H9 (cell line): ENCODE measurements around the gene CCL3. TPM values are rescaled to one million over a fixed set of nuclear protein-coding genes. Genes with fewer than 3 reads are reported as not detected.

Experiments used
- DNase-seq: peaks from one replicate; pipeline ENCODE4 v3.0.0-alpha.2; 2017
- H2AFZ ChIP-seq: one replicate; pipeline ENCODE4 v1.6.1; 2013; ENCODE audit warnings: mild to moderate bottlenecking, low read length, control low read depth, moderate library complexity
- H2AK5ac ChIP-seq: 2 replicates; pipeline ENCODE4 v1.6.1; 2013; ENCODE audit warnings: low read length, control low read depth, mixed read lengths; ENCODE audit not compliant: insufficient read length
- H2BK120ac ChIP-seq: one replicate; pipeline ENCODE4 v1.6.1; 2013; ENCODE audit warnings: low read depth, mild to moderate bottlenecking, low read length, control low read depth, inconsistent platforms; ENCODE audit not compliant: poor library complexity, severe bottlenecking
- H2BK12ac ChIP-seq: 2 replicates; pipeline ENCODE4 v1.6.1; 2013; ENCODE audit warnings: low read length, control low read depth, mixed read lengths, low read depth; ENCODE audit not compliant: insufficient read length
- H2BK15ac ChIP-seq: 2 replicates; pipeline ENCODE4 v1.6.1; 2013; ENCODE audit warnings: low read depth, low read length, control low read depth
- H2BK20ac ChIP-seq: one replicate; pipeline ENCODE4 v1.6.1; 2013; ENCODE audit warnings: low read depth, mild to moderate bottlenecking, low read length, control low read depth, inconsistent platforms; ENCODE audit not compliant: poor library complexity, severe bottlenecking
- H2BK5ac ChIP-seq: 2 replicates; pipeline ENCODE4 v1.6.1; 2013; ENCODE audit warnings: low read length, control low read depth, mixed read lengths; ENCODE audit not compliant: insufficient read length
- H3K14ac ChIP-seq: 2 replicates; pipeline ENCODE4 v1.6.1; 2013; ENCODE audit warnings: low read length, control low read depth; ENCODE audit not compliant: insufficient read depth
- H3K18ac ChIP-seq: 2 replicates; pipeline ENCODE4 v1.6.1; 2013; ENCODE audit warnings: low read depth, mild to moderate bottlenecking, mixed read lengths, low read length, control low read depth; ENCODE audit not compliant: insufficient read length
- H3K23ac ChIP-seq: 2 replicates; pipeline ENCODE4 v1.6.1; 2013; ENCODE audit warnings: low read length, control low read depth, mixed read lengths, low read depth; ENCODE audit not compliant: insufficient read length
- H3K23me2 ChIP-seq: 2 replicates; pipeline ENCODE4 v1.6.1; 2013; ENCODE audit warnings: low read depth, mild to moderate bottlenecking, mixed read lengths, low read length, control low read depth; ENCODE audit not compliant: insufficient read length, poor library complexity, severe bottlenecking
- H3K27ac ChIP-seq: 2 replicates; pipeline ENCODE4 v1.5.1; 2013; ENCODE audit warnings: low read length, control low read depth, mixed read lengths, low read depth; ENCODE audit not compliant: insufficient read length
- H3K27me3 ChIP-seq: 2 replicates; pipeline ENCODE4 v1.6.1; 2013; ENCODE audit warnings: low read length, control low read depth, inconsistent platforms; ENCODE audit not compliant: insufficient read depth
- H3K4ac ChIP-seq: 2 replicates; pipeline ENCODE4 v1.6.1; 2013; ENCODE audit warnings: low read depth, mild to moderate bottlenecking, control low read depth, inconsistent platforms, low read length, moderate library complexity
- H3K4me1 ChIP-seq: 2 replicates; pipeline ENCODE4 v1.6.1; 2013; ENCODE audit warnings: low read length, control low read depth, inconsistent platforms; ENCODE audit not compliant: insufficient read depth
- H3K4me2 ChIP-seq: 2 replicates; pipeline ENCODE4 v1.6.1; 2013; ENCODE audit warnings: low read length, control low read depth, mixed read lengths; ENCODE audit not compliant: insufficient read length, insufficient read depth
- H3K56ac ChIP-seq: 2 replicates; pipeline ENCODE4 v1.6.1; 2013; ENCODE audit warnings: low read depth, mild to moderate bottlenecking, mixed read lengths, low read length, control low read depth; ENCODE audit not compliant: insufficient read length
- H3K79me1 ChIP-seq: 2 replicates; pipeline ENCODE4 v1.6.1; 2013; ENCODE audit warnings: low read depth, mild to moderate bottlenecking, moderate library complexity, low read length, control low read depth, inconsistent platforms; ENCODE audit not compliant: insufficient read depth, poor library complexity, severe bottlenecking
- H3K79me2 ChIP-seq: 2 replicates; pipeline ENCODE4 v1.6.1; 2013; ENCODE audit warnings: low read length, control low read depth, inconsistent platforms; ENCODE audit not compliant: insufficient read depth
- H3K9ac ChIP-seq: 2 replicates; pipeline ENCODE4 v1.6.1; 2013; ENCODE audit warnings: low read length, control low read depth, mixed read lengths; ENCODE audit not compliant: insufficient read length; ENCODE audit errors: extremely low read depth
- H3K9me3 ChIP-seq: one replicate; pipeline ENCODE4 v1.6.1; 2013; ENCODE audit warnings: low read depth, low read length, inconsistent platforms; ENCODE audit not compliant: control insufficient read depth
- H3T11ph ChIP-seq: one replicate; pipeline ENCODE4 v1.6.1; 2013; ENCODE audit warnings: mild to moderate bottlenecking, low read length, control low read depth, inconsistent platforms
- H4K20me1 ChIP-seq: one replicate; pipeline ENCODE4 v1.6.1; 2013; ENCODE audit not compliant: control insufficient read depth, insufficient read length, insufficient read depth
- H4K5ac ChIP-seq: 2 replicates; pipeline ENCODE4 v1.6.1; 2013; ENCODE audit warnings: low read depth, mild to moderate bottlenecking, mixed read lengths, low read length, control low read depth; ENCODE audit not compliant: insufficient read length
- H4K8ac ChIP-seq: replicated peaks from 2 replicates; pipeline ENCODE4 v1.6.1; 2013; ENCODE audit warnings: low read length, control low read depth, mixed read lengths, low read depth; ENCODE audit not compliant: insufficient read length
- H4K91ac ChIP-seq: 2 replicates; pipeline ENCODE4 v1.6.1; 2013; ENCODE audit warnings: low read depth, mild to moderate bottlenecking, moderate library complexity, mixed read lengths, low read length, control low read depth; ENCODE audit not compliant: insufficient read length
- H3K27ac Mint-ChIP-seq, 3 experiments: 2 replicates in 2 of 3; 3 replicates in 1 of 3; pipeline ENCODE4 v1.8.0; 2020 to 2021; ENCODE audit warnings: mixed read lengths in 3 of 3, mild to moderate bottlenecking in 1 of 3, moderate library complexity in 1 of 3
- H3K27me3 Mint-ChIP-seq: 2 replicates; pipeline ENCODE4 v1.8.0; 2021; ENCODE audit warnings: low read depth, mild to moderate bottlenecking, moderate library complexity, mixed read lengths
- H3K36me3 Mint-ChIP-seq, 3 experiments: 2 replicates in 2 of 3; 3 replicates in 1 of 3; pipeline ENCODE4 v1.8.0; 2020 to 2021; ENCODE audit warnings: low read depth in 3 of 3, mixed read lengths in 3 of 3; ENCODE audit not compliant: insufficient read depth in 1 of 3
- H3K4me1 Mint-ChIP-seq, 2 experiments: 2 replicates each; pipeline ENCODE4 v1.8.0; 2020; ENCODE audit warnings: mixed read lengths in 2 of 2
- H3K4me3 Mint-ChIP-seq, 2 experiments: 2 replicates in 1 of 2; 3 replicates in 1 of 2; pipeline ENCODE4 v1.8.0; 2020 to 2021; ENCODE audit warnings: mild to moderate bottlenecking in 2 of 2, mixed read lengths in 2 of 2, moderate library complexity in 1 of 2
- H3K9me3 Mint-ChIP-seq, 2 experiments: 2 replicates in 1 of 2; 3 replicates in 1 of 2; pipeline ENCODE4 v1.8.0; 2020; ENCODE audit warnings: mild to moderate bottlenecking in 2 of 2, mixed read lengths in 2 of 2, moderate library complexity in 1 of 2
- WGBS: extraction: QIAGEN DNeasy Blood & Tissue Kit; methylation state at CpG from one replicate; pipeline ENCODE4 v1.1.7; 2013; ENCODE audit warnings: missing lambda C conversion rate, low lambda C conversion rate, mixed read lengths; ENCODE audit not compliant: insufficient read length; ENCODE audit errors: extremely low coverage; 5-methylcytosine and 5-hydroxymethylcytosine counted together
- total RNA-seq: library from RNA; stranded (reverse); gene quantifications from 2 replicates; pipeline ENCODE4 v1.2.1, GENCODE V29; 2021
- TF ChIP-seq, protein P1 (sequence below): fragments of 200-600 bp; sonication (generic); conservative IDR thresholded peaks from 3 replicates; pipeline ENCODE4 v1.8.0; 2021; ENCODE audit warnings: antibody characterized with exemption, mild to moderate bottlenecking

CCL3 gene
- total RNA-seq, 1 experiment from 2014 or later = not detected

GRCh38 chr17:36129616-36130015 is 39.7 kb upstream of the CCL3 start:
- Histone ChIP-seq H2AK5ac (no peak overlapping the region), H2BK15ac (no peak overlapping the region), H3K27me3 (no peaks in the 10 kb centered on the region), H2BK20ac (no peak overlapping the region), H3T11ph (no peak overlapping the region), H3K79me1 (no peaks in the 10 kb centered on the region), H3K18ac (no peak overlapping the region), H3K4ac (no peak overlapping the region), H3K9me3 (peaks cover 18% of the 10 kb centered on the region), H3K27ac (no peak overlapping the region), H4K5ac (no peak overlapping the region), H2BK120ac (no peak overlapping the region), H4K91ac (no peak overlapping the region), H4K8ac (no peak overlapping the region), H4K20me1 (no peaks in the 10 kb centered on the region), H3K23me2 (no peaks in the 10 kb centered on the region), H3K79me2 (no peaks in the 10 kb centered on the region), H3K14ac (no peak overlapping the region), H3K23ac (no peak overlapping the region), H3K56ac (no peak overlapping the region), H3K4me1 (no peaks in the 10 kb centered on the region), H3K9ac (no peak overlapping the region), H2AFZ (no peak overlapping the region), H2BK5ac (no peak overlapping the region), H2BK12ac (no peak overlapping the region), H3K4me2 (no peak overlapping the region)
- H3K27ac Mint-ChIP-seq = no peak overlapping the region
- TF ChIP-seq, protein P1, sequence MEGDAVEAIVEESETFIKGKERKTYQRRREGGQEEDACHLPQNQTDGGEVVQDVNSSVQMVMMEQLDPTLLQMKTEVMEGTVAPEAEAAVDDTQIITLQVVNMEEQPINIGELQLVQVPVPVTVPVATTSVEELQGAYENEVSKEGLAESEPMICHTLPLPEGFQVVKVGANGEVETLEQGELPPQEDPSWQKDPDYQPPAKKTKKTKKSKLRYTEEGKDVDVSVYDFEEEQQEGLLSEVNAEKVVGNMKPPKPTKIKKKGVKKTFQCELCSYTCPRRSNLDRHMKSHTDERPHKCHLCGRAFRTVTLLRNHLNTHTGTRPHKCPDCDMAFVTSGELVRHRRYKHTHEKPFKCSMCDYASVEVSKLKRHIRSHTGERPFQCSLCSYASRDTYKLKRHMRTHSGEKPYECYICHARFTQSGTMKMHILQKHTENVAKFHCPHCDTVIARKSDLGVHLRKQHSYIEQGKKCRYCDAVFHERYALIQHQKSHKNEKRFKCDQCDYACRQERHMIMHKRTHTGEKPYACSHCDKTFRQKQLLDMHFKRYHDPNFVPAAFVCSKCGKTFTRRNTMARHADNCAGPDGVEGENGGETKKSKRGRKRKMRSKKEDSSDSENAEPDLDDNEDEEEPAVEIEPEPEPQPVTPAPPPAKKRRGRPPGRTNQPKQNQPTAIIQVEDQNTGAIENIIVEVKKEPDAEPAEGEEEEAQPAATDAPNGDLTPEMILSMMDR = no peak
- H3K9me3 Mint-ChIP-seq = peaks cover 24% of the 10 kb centered on the region in 2 experiments
- H3K27me3 Mint-ChIP-seq = peaks cover 8% of the 10 kb centered on the region
- DNase-seq = no peak
- peaks cover 12 to 28% (median 18%) of the 10 kb centered on the region in 3 experiments; a peak in 6 of 7 replicates for H3K36me3 Mint-ChIP-seq
- H3K4me3 Mint-ChIP-seq = no peak overlapping the region
- WGBS = no CpG with 5 or more reads among the region's 1 CpG
- H3K4me1 Mint-ChIP-seq = peaks cover 3 to 8% of the 10 kb centered on the region in 2 experiments; a peak in 2 of 4 replicates
